ENCODE measurements around the gene SLC25A10. TPM values are rescaled to one million over a fixed set of nuclear protein-coding genes. Genes with fewer than 3 reads are reported as not detected.

SLC25A10 gene
- total RNA-seq, 1 experiment from 2014 or later = 30.9 TPM

DNA sequence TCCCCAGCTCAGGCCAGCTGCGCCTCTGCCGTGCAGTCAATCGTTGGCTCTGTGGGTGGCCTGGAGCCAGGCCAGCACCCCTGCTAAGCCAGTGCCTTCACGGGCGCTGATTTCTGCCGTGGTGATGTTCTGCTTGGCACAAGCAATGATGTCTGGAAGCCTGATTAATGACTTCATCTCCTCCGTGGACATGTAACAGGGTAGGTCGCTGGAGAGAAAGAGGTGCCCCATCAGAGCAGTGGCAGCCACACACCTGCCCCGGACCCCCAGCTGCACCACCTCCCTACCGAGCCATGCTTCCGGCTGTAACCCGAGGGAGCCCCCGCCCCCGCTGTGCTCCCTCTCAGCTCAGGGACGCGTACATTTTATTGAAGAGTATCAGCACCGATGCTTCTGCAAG lies 30.4 kb upstream of the SLC25A10 start:
- Histone ChIP-seq H3K9me3 (ENCODE audit: control insufficient read depth, low read depth, low read length) (no peaks in the 10 kb centered on the region), H3T11ph (ENCODE audit: low read length) (no peak overlapping the region), H2AFZ (ENCODE audit: low read length) (no peak overlapping the region), H3K4me2 (ENCODE audit: insufficient read depth, insufficient read length, low read length) (no peak overlapping the region), H2AK5ac (ENCODE audit: insufficient read length, low read length) (no peak overlapping the region), H3K4ac (ENCODE audit: low read depth, low read length) (no peak overlapping the region), H4K91ac (ENCODE audit: insufficient read length, low read depth, low read length) (no peak overlapping the region), H3K79me1 (ENCODE audit: insufficient read depth, low read depth, low read length, poor library complexity, severe bottlenecking) (peaks cover 8% of the 10 kb centered on the region), H3K23me2 (ENCODE audit: insufficient read length, low read depth, low read length, poor library complexity, severe bottlenecking) (peaks cover 10% of the 10 kb centered on the region), H3K18ac (ENCODE audit: insufficient read length, low read depth, low read length) (no peak overlapping the region), H3K14ac (ENCODE audit: insufficient read depth, low read length) (no peak overlapping the region), H2BK120ac (ENCODE audit: low read depth, low read length, poor library complexity, severe bottlenecking) (no peak overlapping the region), H2BK5ac (ENCODE audit: insufficient read length, low read length) (no peak overlapping the region), H3K4me1 (ENCODE audit: insufficient read depth, low read length) (no peaks in the 10 kb centered on the region), H2BK20ac (ENCODE audit: low read depth, low read length, poor library complexity, severe bottlenecking) (no peak overlapping the region), H3K56ac (ENCODE audit: insufficient read length, low read depth, low read length) (no peak overlapping the region), H4K20me1 (ENCODE audit: control insufficient read depth, insufficient read depth, insufficient read length) (no peaks in the 10 kb centered on the region), H2BK15ac (ENCODE audit: low read depth, low read length) (no peak overlapping the region), H4K8ac (replicated peaks; ENCODE audit: insufficient read length, low read depth, low read length) (no peak overlapping the region), H3K27me3 (ENCODE audit: insufficient read depth, low read length) (no peaks in the 10 kb centered on the region), H3K9ac (ENCODE audit: extremely low read depth, insufficient read length, low read length) (no peak overlapping the region), H4K5ac (ENCODE audit: insufficient read length, low read depth, low read length) (no peak overlapping the region), H3K23ac (ENCODE audit: insufficient read length, low read depth, low read length) (no peak overlapping the region), H3K79me2 (ENCODE audit: insufficient read depth, low read length) (peaks cover 9% of the 10 kb centered on the region; the same call in 1 of the 2 replicates), H2BK12ac (ENCODE audit: insufficient read length, low read depth, low read length) (no peak overlapping the region), H3K27ac (ENCODE audit: insufficient read length, low read depth, low read length) (no peak overlapping the region)
- peaks cover 4 to 28% (median 19%) of the 10 kb centered on the region in 3 experiments for H3K36me3 Mint-ChIP-seq (ENCODE audit: insufficient read depth in 1 of 3, low read depth in 3 of 3)
- no peak for DNase-seq
- no peak overlapping the region; a peak in 1 of 7 replicates for H3K27ac Mint-ChIP-seq
- no peaks in the 10 kb centered on the region for H3K9me3 Mint-ChIP-seq
- H3K4me1 Mint-ChIP-seq = peaks cover 14 to 20% of the 10 kb centered on the region in 2 experiments
- no CpG with 5 or more reads among the region's 17 CpGs for WGBS (ENCODE audit: extremely low coverage, insufficient read length, low lambda C conversion rate)
- H3K4me3 Mint-ChIP-seq = peak overlapping the region; percentile 22 to 54; a peak in 4 of 5 replicates
- TF ChIP-seq, protein P1, sequence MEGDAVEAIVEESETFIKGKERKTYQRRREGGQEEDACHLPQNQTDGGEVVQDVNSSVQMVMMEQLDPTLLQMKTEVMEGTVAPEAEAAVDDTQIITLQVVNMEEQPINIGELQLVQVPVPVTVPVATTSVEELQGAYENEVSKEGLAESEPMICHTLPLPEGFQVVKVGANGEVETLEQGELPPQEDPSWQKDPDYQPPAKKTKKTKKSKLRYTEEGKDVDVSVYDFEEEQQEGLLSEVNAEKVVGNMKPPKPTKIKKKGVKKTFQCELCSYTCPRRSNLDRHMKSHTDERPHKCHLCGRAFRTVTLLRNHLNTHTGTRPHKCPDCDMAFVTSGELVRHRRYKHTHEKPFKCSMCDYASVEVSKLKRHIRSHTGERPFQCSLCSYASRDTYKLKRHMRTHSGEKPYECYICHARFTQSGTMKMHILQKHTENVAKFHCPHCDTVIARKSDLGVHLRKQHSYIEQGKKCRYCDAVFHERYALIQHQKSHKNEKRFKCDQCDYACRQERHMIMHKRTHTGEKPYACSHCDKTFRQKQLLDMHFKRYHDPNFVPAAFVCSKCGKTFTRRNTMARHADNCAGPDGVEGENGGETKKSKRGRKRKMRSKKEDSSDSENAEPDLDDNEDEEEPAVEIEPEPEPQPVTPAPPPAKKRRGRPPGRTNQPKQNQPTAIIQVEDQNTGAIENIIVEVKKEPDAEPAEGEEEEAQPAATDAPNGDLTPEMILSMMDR (conservative IDR thresholded peaks at IDR 0.05) = no peak
- H3K27me3 Mint-ChIP-seq (ENCODE audit: low read depth) = no peaks in the 10 kb centered on the region; the same call in 1 of the 2 replicates
